Nephron progenitor cell (in vitro differentiated cells): ENCODE measurements around the gene RBBP6.

Source experiments
- DNase-seq: peaks from one replicate; pipeline ENCODE4 v3.0.0; 2021
- H3K27ac Mint-ChIP-seq: 2 replicates; pipeline ENCODE4 v1.8.0; 2021; ENCODE audit warnings: mild to moderate bottlenecking, moderate library complexity, mixed read lengths
- H3K27me3 Mint-ChIP-seq: 2 replicates; pipeline ENCODE4 v1.8.0; 2021; ENCODE audit warnings: mild to moderate bottlenecking, low read depth, mixed read lengths; ENCODE audit not compliant: poor library complexity
- H3K36me3 Mint-ChIP-seq: 2 replicates; pipeline ENCODE4 v1.8.0; 2021; ENCODE audit warnings: low read depth, mixed read lengths
- H3K4me1 Mint-ChIP-seq: 2 replicates; pipeline ENCODE4 v1.8.0; 2021; ENCODE audit warnings: mixed read lengths
- H3K4me3 Mint-ChIP-seq: 2 replicates; pipeline ENCODE4 v1.8.0; 2021; ENCODE audit warnings: mild to moderate bottlenecking, moderate library complexity, mixed read lengths
- H3K9me3 Mint-ChIP-seq: 2 replicates; pipeline ENCODE4 v1.8.0; 2021; ENCODE audit warnings: mild to moderate bottlenecking, moderate library complexity, mixed read lengths
- TF ChIP-seq, protein P1 (sequence below): fragments of 200-600 bp; sonication (generic); IDR thresholded peaks from 2 replicates; pipeline ENCODE4 v1.5.0; 2021; ENCODE audit warnings: antibody characterized with exemption

RBBP6 gene

DNA sequence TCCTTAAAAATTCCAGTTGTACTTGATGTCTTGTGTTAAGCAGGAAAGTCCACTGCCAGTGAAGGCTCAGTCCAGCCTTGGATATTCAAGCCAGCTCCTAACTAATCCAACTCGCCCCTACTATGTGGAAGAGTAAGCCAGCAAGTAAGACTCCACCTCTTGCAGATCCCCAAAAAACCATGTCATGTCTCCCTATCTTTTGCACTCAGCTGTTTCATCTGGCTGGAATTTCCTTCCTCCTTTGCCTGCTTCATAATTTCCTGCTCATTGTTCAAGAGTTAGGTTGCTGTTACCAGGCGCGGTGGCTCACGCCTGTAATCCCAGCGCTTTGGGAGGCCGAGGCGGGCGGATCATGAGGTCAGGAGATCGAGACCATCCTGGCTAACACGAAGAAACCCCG lies 37.8 kb downstream of the RBBP6 start:
- Mint-ChIP-seq H3K4me3 (no peak overlapping the region), H3K36me3 (peaks cover 34% of the 10 kb centered on the region), H3K4me1 (no peaks in the 10 kb centered on the region), H3K27me3 (peaks cover 3% of the 10 kb centered on the region), H3K9me3 (peaks cover 41% of the 10 kb centered on the region), H3K27ac (no peak overlapping the region)
- TF ChIP-seq, protein P1, sequence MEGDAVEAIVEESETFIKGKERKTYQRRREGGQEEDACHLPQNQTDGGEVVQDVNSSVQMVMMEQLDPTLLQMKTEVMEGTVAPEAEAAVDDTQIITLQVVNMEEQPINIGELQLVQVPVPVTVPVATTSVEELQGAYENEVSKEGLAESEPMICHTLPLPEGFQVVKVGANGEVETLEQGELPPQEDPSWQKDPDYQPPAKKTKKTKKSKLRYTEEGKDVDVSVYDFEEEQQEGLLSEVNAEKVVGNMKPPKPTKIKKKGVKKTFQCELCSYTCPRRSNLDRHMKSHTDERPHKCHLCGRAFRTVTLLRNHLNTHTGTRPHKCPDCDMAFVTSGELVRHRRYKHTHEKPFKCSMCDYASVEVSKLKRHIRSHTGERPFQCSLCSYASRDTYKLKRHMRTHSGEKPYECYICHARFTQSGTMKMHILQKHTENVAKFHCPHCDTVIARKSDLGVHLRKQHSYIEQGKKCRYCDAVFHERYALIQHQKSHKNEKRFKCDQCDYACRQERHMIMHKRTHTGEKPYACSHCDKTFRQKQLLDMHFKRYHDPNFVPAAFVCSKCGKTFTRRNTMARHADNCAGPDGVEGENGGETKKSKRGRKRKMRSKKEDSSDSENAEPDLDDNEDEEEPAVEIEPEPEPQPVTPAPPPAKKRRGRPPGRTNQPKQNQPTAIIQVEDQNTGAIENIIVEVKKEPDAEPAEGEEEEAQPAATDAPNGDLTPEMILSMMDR = no peak
- no peak for DNase-seq

DNA sequence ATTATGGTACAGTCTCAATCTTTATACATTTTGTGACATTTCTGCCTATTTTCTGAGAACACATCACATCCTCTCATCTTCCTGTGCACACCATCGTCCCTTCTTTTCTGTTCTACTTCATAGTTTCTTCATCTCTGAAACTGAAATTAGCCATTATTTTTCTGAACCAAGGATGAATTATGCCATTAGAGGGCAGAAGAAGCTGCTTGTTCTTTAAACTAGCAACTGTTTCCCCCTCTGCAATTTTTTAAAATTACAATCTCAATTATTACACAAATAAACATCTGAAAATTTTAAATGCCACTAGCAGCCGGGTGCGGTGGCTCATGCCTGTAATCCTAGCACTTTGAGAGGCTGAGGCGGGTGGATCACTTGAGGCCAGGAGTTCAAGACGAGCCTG lies 41.3 kb downstream of the RBBP6 start:
- H3K36me3 Mint-ChIP-seq = peaks cover 11% of the 10 kb centered on the region
- H3K4me3 Mint-ChIP-seq = no peak overlapping the region
- no peaks in the 10 kb centered on the region for H3K4me1 Mint-ChIP-seq
- peaks cover 15% of the 10 kb centered on the region for H3K9me3 Mint-ChIP-seq
- DNase-seq = no peak
- no peak overlapping the region for H3K27ac Mint-ChIP-seq
- H3K27me3 Mint-ChIP-seq = peaks cover 14% of the 10 kb centered on the region
- TF ChIP-seq, protein P1 = no peak

DNA sequence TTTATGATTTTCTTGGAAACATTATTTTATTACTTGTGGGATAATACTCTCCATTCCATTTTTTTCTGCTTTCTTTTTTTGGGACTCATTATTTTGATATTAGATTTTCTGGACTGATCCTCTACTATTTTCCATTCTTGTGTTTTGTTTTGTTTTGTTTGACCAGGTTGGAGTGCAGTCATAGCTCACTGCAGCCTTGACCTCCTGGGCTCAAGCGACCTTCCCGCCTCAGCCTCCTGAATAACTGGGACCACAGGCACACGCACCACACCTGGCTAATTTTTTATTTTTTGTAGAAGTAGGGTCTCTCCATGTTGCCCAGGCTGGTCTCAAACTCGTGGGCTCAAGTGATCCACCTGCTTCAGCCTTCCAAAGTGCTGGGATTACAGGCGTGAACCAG lies 44.1 kb downstream of the RBBP6 start:
- TF ChIP-seq, protein P1 = no peak
- no peaks in the 10 kb centered on the region for H3K36me3 Mint-ChIP-seq
- no peak overlapping the region for H3K27ac Mint-ChIP-seq
- no peak overlapping the region for H3K4me3 Mint-ChIP-seq
- H3K27me3 Mint-ChIP-seq = peaks cover 17% of the 10 kb centered on the region
- DNase-seq = no peak
- H3K9me3 Mint-ChIP-seq = no peaks in the 10 kb centered on the region
- no peaks in the 10 kb centered on the region for H3K4me1 Mint-ChIP-seq

DNA sequence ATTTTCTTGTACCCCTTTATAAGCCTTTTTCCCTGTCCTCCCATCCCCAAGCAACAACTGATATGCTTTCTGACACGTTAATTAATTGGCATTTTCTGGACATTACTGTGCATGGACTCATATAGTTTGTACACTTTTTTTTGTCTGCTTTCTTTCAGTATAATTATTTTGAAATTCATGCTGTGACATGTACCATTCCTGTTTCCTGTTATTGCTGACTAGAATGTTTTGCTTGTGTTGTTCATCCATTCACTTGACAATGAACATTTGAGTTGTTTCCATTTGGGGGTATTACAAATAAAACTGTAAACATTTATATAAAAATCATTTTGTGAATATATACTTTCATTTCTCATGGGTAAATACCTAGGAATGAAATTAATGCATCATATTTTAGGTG lies 50.6 kb downstream of the RBBP6 start:
- Mint-ChIP-seq H3K4me1 (no peaks in the 10 kb centered on the region), H3K27ac (no peak overlapping the region), H3K27me3 (peaks cover 14% of the 10 kb centered on the region), H3K4me3 (no peak overlapping the region), H3K9me3 (no peaks in the 10 kb centered on the region), H3K36me3 (no peaks in the 10 kb centered on the region)
- no peak for DNase-seq
- TF ChIP-seq, protein P1 = no peak

DNA sequence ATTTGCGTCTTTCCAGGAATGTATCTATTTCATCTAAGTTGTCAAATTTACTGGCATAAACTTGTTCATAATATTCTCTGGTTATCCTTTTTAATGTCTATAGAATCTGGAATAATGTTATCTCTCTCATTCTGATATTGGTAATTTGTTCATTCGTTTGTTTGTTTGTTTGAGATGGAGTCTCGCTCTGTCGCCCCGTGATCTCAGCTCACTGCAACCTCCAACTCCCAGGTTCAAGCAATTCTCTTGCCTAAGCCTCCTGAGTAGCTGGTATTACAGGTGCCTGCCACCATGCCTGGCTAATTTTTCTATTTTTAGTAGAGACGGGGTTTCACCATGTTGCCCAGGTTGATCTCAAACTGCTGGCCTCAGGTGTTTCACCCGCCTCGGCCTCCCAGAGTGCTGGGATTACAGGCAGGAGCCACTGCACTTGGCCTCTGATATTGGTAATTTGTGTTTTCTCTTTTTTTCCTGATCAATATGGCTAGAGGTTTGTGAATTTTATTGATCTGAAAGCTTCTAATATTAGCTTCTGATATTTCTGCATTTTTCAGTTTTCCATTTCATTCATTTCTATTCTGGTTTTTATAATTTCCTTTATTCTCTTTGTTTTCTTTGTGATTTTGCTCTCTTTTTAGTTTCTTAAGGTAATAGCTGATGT lies 59.5 kb downstream of the RBBP6 start:
- Mint-ChIP-seq H3K4me3 (no peak overlapping the region), H3K36me3 (no peaks in the 10 kb centered on the region), H3K27me3 (peaks cover 30% of the 10 kb centered on the region), H3K27ac (no peak overlapping the region), H3K4me1 (peaks cover 8% of the 10 kb centered on the region), H3K9me3 (peaks cover 17% of the 10 kb centered on the region)
- no peak for DNase-seq
- TF ChIP-seq, protein P1 = no peak

DNA sequence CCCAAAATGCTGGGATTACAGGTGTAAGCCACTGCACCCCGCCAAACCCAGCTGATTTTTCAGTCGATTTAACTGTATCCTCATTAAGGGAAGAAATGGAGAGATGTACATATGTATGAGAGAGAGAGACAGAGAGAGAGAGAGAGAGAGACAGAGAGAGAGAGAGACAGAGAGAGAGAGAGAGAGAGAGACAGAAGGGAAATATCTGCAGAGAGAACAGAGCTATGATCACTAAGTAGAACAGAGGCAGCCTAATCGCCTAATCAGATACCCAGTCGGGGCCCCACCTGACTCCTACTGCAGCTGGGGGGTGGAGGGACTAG lies 70.0 kb downstream of the RBBP6 start:
- DNase-seq = no peak
- Mint-ChIP-seq H3K36me3 (no peaks in the 10 kb centered on the region), H3K27me3 (peaks cover 79% of the 10 kb centered on the region), H3K4me3 (peak overlapping the region; percentile 83), H3K9me3 (peaks cover 4% of the 10 kb centered on the region), H3K27ac (no peak overlapping the region), H3K4me1 (peaks cover 15% of the 10 kb centered on the region)
- TF ChIP-seq, protein P1 = no peak
